ENCODE results near the gene MXRA7.
"Not testable (repeated sequence)": the region's sequence is repeated elsewhere in the genome, so short reads cannot be mapped to it uniquely, and the experiment has no call there.

DNA sequence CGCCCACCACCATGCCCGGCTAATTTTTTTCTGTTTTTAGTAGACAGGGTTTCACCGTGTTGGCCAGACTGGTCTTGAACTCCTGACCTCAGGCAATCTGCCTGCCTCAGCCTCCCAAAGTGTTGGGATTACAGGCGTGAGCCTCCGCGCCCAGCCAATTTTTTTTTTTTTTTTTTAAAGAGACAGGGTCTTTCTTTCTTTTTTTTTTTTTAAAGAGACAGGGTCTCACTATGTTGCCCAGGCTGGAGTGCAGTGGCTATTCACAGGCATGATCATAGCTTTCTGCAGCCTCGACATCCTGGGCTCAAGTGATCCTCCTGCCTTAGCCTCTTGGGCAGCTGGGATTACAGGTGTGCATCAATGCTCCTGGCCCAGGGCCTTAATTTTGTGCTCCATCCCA, 1.6 kb upstream of the MXRA7 start:
- not testable (repeated sequence) for TF ChIP-seq CTCF, POLR2A (IDR thresholded peaks at IDR 0.05)
